KMS-11 (cell line): ENCODE measurements around the gene CAND2.

ENCODE experiments used
- H2AFZ ChIP-seq: fragments of 200-600 bp; sonication (generic); 2 replicates; pipeline ENCODE4 v1.6.1; 2016; ENCODE audit warnings: antibody characterized with exemption, mixed run types, low read depth
- H3K27ac ChIP-seq: fragments of 200-600 bp; sonication (generic); 2 replicates; pipeline ENCODE4 v1.6.1; 2016; ENCODE audit warnings: mild to moderate bottlenecking, mixed run types
- H3K27me3 ChIP-seq: fragments of 200-600 bp; sonication (generic); 2 replicates; pipeline ENCODE4 v1.6.1; 2017; ENCODE audit warnings: mild to moderate bottlenecking, low read depth, mixed run types, moderate library complexity; ENCODE audit not compliant: insufficient read depth
- H3K36me3 ChIP-seq: fragments of 200-600 bp; sonication (generic); 2 replicates; pipeline ENCODE4 v1.6.1; 2017; ENCODE audit warnings: mild to moderate bottlenecking, mixed run types; ENCODE audit not compliant: insufficient read depth
- H3K4me1 ChIP-seq: fragments of 200-600 bp; sonication (generic); 2 replicates; pipeline ENCODE4 v1.6.1; 2016; ENCODE audit warnings: mild to moderate bottlenecking, low read depth, mixed run types; ENCODE audit not compliant: poor library complexity, severe bottlenecking
- H3K4me2 ChIP-seq: fragments of 200-600 bp; sonication (generic); 2 replicates; pipeline ENCODE4 v1.7.0; 2016; ENCODE audit warnings: mild to moderate bottlenecking, mixed run types
- H3K4me3 ChIP-seq: fragments of 200-600 bp; sonication (generic); IDR thresholded peaks from 2 replicates; pipeline ENCODE4 v1.6.1; 2017; ENCODE audit warnings: low read depth, low read length, mixed read lengths; ENCODE audit not compliant: insufficient read depth
- H3K79me2 ChIP-seq: fragments of 200-600 bp; sonication (generic); 2 replicates; pipeline ENCODE4 v1.6.1; 2016; ENCODE audit warnings: low read depth, mixed run types; ENCODE audit not compliant: insufficient read depth
- H3K9ac ChIP-seq: fragments of 200-600 bp; sonication (generic); 2 replicates; pipeline ENCODE4 v1.6.1; 2016; ENCODE audit warnings: mild to moderate bottlenecking, mixed run types
- H4K20me1 ChIP-seq: fragments of 200-600 bp; sonication (generic); 2 replicates; pipeline ENCODE4 v1.6.1; 2016; ENCODE audit warnings: mild to moderate bottlenecking, mixed run types; ENCODE audit not compliant: insufficient read depth
- CTCF ChIP-seq: fragments of 200-600 bp; sonication (generic); conservative IDR thresholded peaks from 2 replicates; pipeline ENCODE4 v1.6.1; 2017; ENCODE audit warnings: low read depth, mild to moderate bottlenecking, antibody characterized with exemption, low read length, moderate library complexity, mixed read lengths

CAND2 gene

DNA sequence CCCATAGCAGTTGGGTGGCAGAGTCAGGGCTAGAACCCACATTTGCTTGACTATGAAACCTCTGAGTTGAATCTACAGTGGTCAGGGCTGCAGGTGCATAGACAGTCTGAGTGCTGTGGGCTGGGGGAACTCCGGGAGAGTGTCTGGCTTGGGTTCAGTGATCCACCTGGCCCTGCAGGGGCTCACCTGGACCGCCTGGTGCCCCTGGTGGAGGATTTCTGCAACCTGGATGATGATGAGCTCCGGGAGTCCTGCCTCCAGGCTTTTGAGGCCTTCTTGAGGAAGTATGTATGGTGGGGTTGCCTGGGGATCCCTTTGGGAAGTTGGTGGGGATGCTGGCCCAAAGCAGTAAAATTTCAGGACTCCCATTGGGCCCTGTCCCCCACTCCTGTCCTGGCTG, 16.3 kb downstream of the CAND2 start:
- no peak overlapping the region for H3K9ac ChIP-seq
- H2AFZ ChIP-seq: no peak overlapping the region
- H3K36me3 ChIP-seq: no peaks in the 10 kb centered on the region
- H3K4me2 ChIP-seq: no peak overlapping the region
- H3K27me3 ChIP-seq: no peaks in the 10 kb centered on the region
- H4K20me1 ChIP-seq: no peaks in the 10 kb centered on the region
- no peaks in the 10 kb centered on the region for H3K79me2 ChIP-seq
- peaks cover 7% of the 10 kb centered on the region for H3K4me1 ChIP-seq
- TF ChIP-seq CTCF: no peak
- no peak overlapping the region for H3K4me3 ChIP-seq
- H3K27ac ChIP-seq: no peak overlapping the region

- Histone ChIP-seq H3K27ac (no peak overlapping the region), H3K79me2 (no peaks in the 10 kb centered on the region), H3K4me3 (no peak overlapping the region), H3K27me3 (no peaks in the 10 kb centered on the region), H2AFZ (no peak overlapping the region), H3K9ac (no peak overlapping the region), H3K4me1 (peaks cover 7% of the 10 kb centered on the region), H3K36me3 (no peaks in the 10 kb centered on the region), H4K20me1 (no peaks in the 10 kb centered on the region), H3K4me2 (no peak overlapping the region)
- TF ChIP-seq CTCF: no peak
Measured at GRCh38 chr3:12813967-12814366, 17.5 kb downstream of the CAND2 start.

GRCh38 chr3:12815078-12815477, 18.6 kb downstream of the CAND2 start:
- no peak overlapping the region for H3K9ac ChIP-seq

DNA sequence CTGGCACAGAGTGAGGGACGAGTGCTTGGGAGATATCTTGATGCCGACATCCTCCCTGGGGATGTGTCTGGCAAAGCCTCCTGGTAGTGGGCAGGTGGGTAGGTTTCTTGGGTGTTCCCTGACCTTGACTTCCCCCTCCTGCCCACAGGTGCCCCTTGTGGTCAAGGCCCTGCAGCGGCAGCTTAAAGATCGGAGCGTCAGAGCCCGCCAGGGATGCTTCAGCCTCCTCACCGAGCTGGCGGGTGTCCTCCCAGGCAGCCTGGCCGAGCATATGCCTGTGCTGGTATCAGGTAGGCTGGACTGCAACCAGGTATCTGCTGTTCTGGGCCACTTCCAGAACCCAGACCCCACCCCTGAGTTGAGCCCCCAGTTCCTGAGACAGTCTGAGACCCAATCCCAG, 19.2 kb downstream of the CAND2 start:
- Histone ChIP-seq H3K27me3 (no peaks in the 10 kb centered on the region), H3K4me3 (no peak overlapping the region), H2AFZ (no peak overlapping the region), H3K4me2 (no peak overlapping the region), H3K9ac (no peak overlapping the region), H3K79me2 (no peaks in the 10 kb centered on the region), H3K36me3 (no peaks in the 10 kb centered on the region), H3K4me1 (peaks cover 4% of the 10 kb centered on the region), H3K27ac (no peak overlapping the region), H4K20me1 (no peaks in the 10 kb centered on the region)
- TF ChIP-seq CTCF: no peak

More at GRCh38 chr3:12815078-12815477, 18.6 kb downstream of the CAND2 start:
- no peak for TF ChIP-seq CTCF
- Histone ChIP-seq H3K27ac (no peak overlapping the region), H3K4me3 (no peak overlapping the region), H3K4me2 (no peak overlapping the region), H3K36me3 (no peaks in the 10 kb centered on the region), H2AFZ (no peak overlapping the region), H3K27me3 (no peaks in the 10 kb centered on the region), H3K4me1 (peaks cover 7% of the 10 kb centered on the region), H4K20me1 (no peaks in the 10 kb centered on the region), H3K79me2 (no peaks in the 10 kb centered on the region)
